GM12891 (cell line): ENCODE measurements around the gene FITM1.

Experiments
- PAX5 ChIP-seq: IDR thresholded peaks from 2 replicates; pipeline ENCODE4 v1.6.1; 2011; ENCODE audit warnings: low read length, moderate library complexity, mild to moderate bottlenecking; ENCODE audit not compliant: insufficient read depth, severe bottlenecking
- POLR2A ChIP-seq: IDR thresholded peaks from 2 replicates; pipeline ENCODE4 v1.6.1; 2011; ENCODE audit warnings: low read depth, low read length, control low read depth
- POLR2AphosphoS5 ChIP-seq: IDR thresholded peaks from 2 replicates; pipeline ENCODE4 v1.6.1; 2011; ENCODE audit warnings: low read depth, low read length, control low read depth
- POU2F2 ChIP-seq: IDR thresholded peaks from 2 replicates; pipeline ENCODE4 v1.6.1; 2011; ENCODE audit warnings: low read depth, mild to moderate bottlenecking, control low read depth, low read length, moderate library complexity
- SPI1 ChIP-seq: IDR thresholded peaks from 2 replicates; pipeline ENCODE4 v1.6.1; 2011; ENCODE audit warnings: low read depth, low read length, control low read depth
- TAF1 ChIP-seq: IDR thresholded peaks from 2 replicates; pipeline ENCODE4 v1.6.1; 2011; ENCODE audit warnings: low read depth, low read length, control low read depth

DNA sequence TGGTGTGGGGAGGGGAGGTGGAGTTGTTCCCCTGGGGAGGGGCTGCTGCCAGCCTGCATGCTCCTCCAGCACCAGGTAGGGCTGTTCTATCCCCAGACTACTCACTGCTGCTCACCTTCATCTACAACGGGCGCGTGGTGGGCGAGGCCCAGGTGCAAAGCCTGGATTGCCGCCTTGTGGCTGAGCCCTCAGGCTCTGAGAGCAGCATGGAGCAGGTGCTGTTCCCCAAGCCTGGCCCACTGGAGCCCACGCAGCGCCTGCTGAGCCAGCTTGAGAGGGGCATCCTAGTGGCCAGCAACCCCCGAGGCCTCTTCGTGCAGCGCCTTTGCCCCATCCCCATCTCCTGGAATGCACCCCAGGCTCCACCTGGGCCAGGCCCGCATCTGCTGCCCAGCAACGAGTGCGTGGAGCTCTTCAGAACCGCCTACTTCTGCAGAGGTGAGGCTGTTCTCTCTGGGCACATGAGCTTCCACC, 34.1 kb downstream of the FITM1 start:
- no peak for TF ChIP-seq POLR2A
- TF ChIP-seq POLR2AphosphoS5: no peak
- TF ChIP-seq SPI1: no peak
- no peak for TF ChIP-seq TAF1
- TF ChIP-seq PAX5: no peak
- TF ChIP-seq POU2F2: no peak
